Measurements from ENCODE around the gene DOK6. TPM values are rescaled to one million over a fixed set of nuclear protein-coding genes. Genes with fewer than 3 reads are reported as not detected.

DOK6 gene
- total RNA-seq, 1 experiment from 2014 or later: not detected

- intact Hi-C loops (cut with micrococcal nuclease; ENCODE audit: unreplicated experiment): no loop called here
- no TSS peak for BruUV-seq (replicated peaks)
- CTCF ChIA-PET: no interaction called here
- Mint-ChIP-seq H3K4me3 (ENCODE audit: low read depth, unreplicated experiment) (no peak overlapping the region), H3K9me3 (ENCODE audit: low read depth, unreplicated experiment) (no peaks in the 10 kb centered on the region), H3K36me3 (ENCODE audit: insufficient read depth, unreplicated experiment) (no peaks in the 10 kb centered on the region), H3K27me3 (ENCODE audit: unreplicated experiment) (no peaks in the 10 kb centered on the region), H3K4me1 (ENCODE audit: low read depth, unreplicated experiment) (no peaks in the 10 kb centered on the region), H3K27ac (ENCODE audit: unreplicated experiment) (no peak overlapping the region)
- TF ChIP-seq CTCF (IDR thresholded peaks at IDR 0.05; ENCODE audit: unreplicated experiment): no peak
- DNase-seq: no peak
Measured at GRCh38 chr18:69531973-69532372, 131.3 kb downstream of the DOK6 start.

- no peak overlapping the region for H3K27ac Mint-ChIP-seq (ENCODE audit: unreplicated experiment)
- TF ChIP-seq CTCF (IDR thresholded peaks at IDR 0.05; ENCODE audit: unreplicated experiment): no peak
- BruUV-seq (replicated peaks): no TSS peak
- H3K27me3 Mint-ChIP-seq (ENCODE audit: unreplicated experiment): no peaks in the 10 kb centered on the region
- H3K36me3 Mint-ChIP-seq (ENCODE audit: insufficient read depth, unreplicated experiment): no peaks in the 10 kb centered on the region
- intact Hi-C loops (cut with micrococcal nuclease; ENCODE audit: unreplicated experiment): no loop called here
- peaks cover 3% of the 10 kb centered on the region for H3K9me3 Mint-ChIP-seq (ENCODE audit: low read depth, unreplicated experiment)
- DNase-seq: no peak
- CTCF ChIA-PET: no interaction called here
- no peak overlapping the region for H3K4me3 Mint-ChIP-seq (ENCODE audit: low read depth, unreplicated experiment)
- no peaks in the 10 kb centered on the region for H3K4me1 Mint-ChIP-seq (ENCODE audit: low read depth, unreplicated experiment)
Measured at GRCh38 chr18:69537183-69537582, 136.5 kb downstream of the DOK6 start.

- intact Hi-C loops (cut with micrococcal nuclease; ENCODE audit: unreplicated experiment): no loop called here
- DNase-seq: no peak
- H3K27ac Mint-ChIP-seq (ENCODE audit: unreplicated experiment): no peak overlapping the region
- H3K4me3 Mint-ChIP-seq (ENCODE audit: low read depth, unreplicated experiment): no peak overlapping the region
- H3K9me3 Mint-ChIP-seq (ENCODE audit: low read depth, unreplicated experiment): peaks cover 3% of the 10 kb centered on the region
- H3K36me3 Mint-ChIP-seq (ENCODE audit: insufficient read depth, unreplicated experiment): no peaks in the 10 kb centered on the region
- no peaks in the 10 kb centered on the region for H3K4me1 Mint-ChIP-seq (ENCODE audit: low read depth, unreplicated experiment)
- CTCF ChIA-PET: interaction anchor here (0.5 kb wide), 1 partner anchor 68 kb away, joined by 3 read pairs; no protein-coding TSS in a partner anchor
- BruUV-seq (replicated peaks): no TSS peak
- TF ChIP-seq CTCF (IDR thresholded peaks at IDR 0.05; ENCODE audit: unreplicated experiment): no peak
- no peaks in the 10 kb centered on the region for H3K27me3 Mint-ChIP-seq (ENCODE audit: unreplicated experiment)
Measured at GRCh38 chr18:69538849-69539248, 138.2 kb downstream of the DOK6 start.

GRCh38 chr18:69539404-69539803 is 138.7 kb downstream of the DOK6 start:
- DNase-seq: no peak
- intact Hi-C loops (cut with micrococcal nuclease; ENCODE audit: unreplicated experiment): no loop called here
- CTCF ChIA-PET: interaction anchor here (0.5 to 0.7 kb wide), 2 partner anchors 24 to 68 kb away, joined by 3 read pairs; no protein-coding TSS in a partner anchor
- Mint-ChIP-seq H3K27ac (ENCODE audit: unreplicated experiment) (no peak overlapping the region), H3K36me3 (ENCODE audit: insufficient read depth, unreplicated experiment) (no peaks in the 10 kb centered on the region), H3K27me3 (ENCODE audit: unreplicated experiment) (no peaks in the 10 kb centered on the region), H3K4me3 (ENCODE audit: low read depth, unreplicated experiment) (no peak overlapping the region), H3K9me3 (ENCODE audit: low read depth, unreplicated experiment) (peaks cover 3% of the 10 kb centered on the region), H3K4me1 (ENCODE audit: low read depth, unreplicated experiment) (no peaks in the 10 kb centered on the region)
- BruUV-seq (replicated peaks): no TSS peak
- no peak for TF ChIP-seq CTCF (IDR thresholded peaks at IDR 0.05; ENCODE audit: unreplicated experiment)

Data from Calu3 (cell line).